T-helper 2 cell treated with Interferon-gamma antibody and Interleukin-4, amounts not matched to agents 5 μg/mL and 100 μg/mL, for 36 hours (primary cell): ENCODE measurements around the gene ENTREP3.

ENCODE experiments used
- DNase-seq: peaks from one replicate; pipeline ENCODE4 v3.0.0; 2021; ENCODE audit warnings: low spot score
- H3K27ac Mint-ChIP-seq: one replicate; pipeline ENCODE4 v1.8.0; 2021; ENCODE audit warnings: mild to moderate bottlenecking, mixed read lengths
- H3K27me3 Mint-ChIP-seq: one replicate; pipeline ENCODE4 v1.8.0; 2021; ENCODE audit warnings: low read depth, mixed read lengths
- H3K36me3 Mint-ChIP-seq: one replicate; pipeline ENCODE4 v1.8.0; 2021; ENCODE audit warnings: low read depth, mixed read lengths
- H3K4me1 Mint-ChIP-seq: one replicate; pipeline ENCODE4 v1.8.0; 2021; ENCODE audit warnings: low read depth, mixed read lengths
- H3K4me3 Mint-ChIP-seq: one replicate; pipeline ENCODE4 v1.8.0; 2022; ENCODE audit warnings: mild to moderate bottlenecking, moderate library complexity, mixed read lengths
- H3K9me3 Mint-ChIP-seq: one replicate; pipeline ENCODE4 v1.8.0; 2021; ENCODE audit warnings: mixed read lengths

Gene ENTREP3

GRCh38 chr1:155198547-155198906 lies 56.8 kb downstream of the ENTREP3 start:
- Mint-ChIP-seq H3K9me3 (no peaks in the 10 kb centered on the region), H3K27ac (no peak overlapping the region), H3K36me3 (peaks cover 6% of the 10 kb centered on the region), H3K4me1 (peaks cover 16% of the 10 kb centered on the region), H3K4me3 (no peak overlapping the region), H3K27me3 (no peaks in the 10 kb centered on the region)
- no peak for DNase-seq

DNA sequence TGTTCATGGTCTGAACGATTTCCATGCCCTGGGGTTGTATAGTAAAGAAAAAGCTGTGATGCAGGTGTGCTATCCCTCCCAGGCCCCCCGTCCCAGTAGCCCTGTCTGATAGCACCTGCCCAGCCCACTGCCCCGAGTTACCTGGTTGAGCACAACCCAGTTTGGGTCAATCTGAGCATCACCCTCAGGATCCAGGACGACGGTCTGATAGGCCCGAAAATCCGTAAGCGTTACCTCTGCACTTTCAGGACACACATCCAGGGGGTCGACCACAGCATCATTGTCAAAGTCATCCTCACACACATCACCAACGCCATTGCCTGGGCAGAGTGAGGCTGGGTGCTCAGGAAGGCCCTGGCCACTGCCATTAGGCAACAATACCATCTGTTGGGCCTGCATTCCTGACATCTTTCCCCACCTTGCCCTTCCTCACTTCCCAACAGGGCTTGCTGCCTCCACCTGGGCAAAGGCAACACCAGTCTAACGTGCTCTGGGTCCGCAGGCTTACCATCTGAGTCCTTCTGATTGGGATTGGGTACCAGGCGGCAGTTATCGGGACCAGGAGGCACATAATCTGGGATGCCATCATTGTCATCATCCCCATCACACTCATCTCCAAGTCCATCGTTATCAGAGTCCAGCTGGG lies 57.3 kb downstream of the ENTREP3 start:
- Mint-ChIP-seq H3K36me3 (peaks cover 6% of the 10 kb centered on the region), H3K4me3 (no peak overlapping the region), H3K4me1 (peaks cover 20% of the 10 kb centered on the region), H3K9me3 (no peaks in the 10 kb centered on the region), H3K27ac (no peak overlapping the region), H3K27me3 (no peaks in the 10 kb centered on the region)
- no peak for DNase-seq
